ENCODE measurements around the gene MICAL3.

MICAL3 gene

GRCh38 chr22:17980015-17980590, 44.3 kb downstream of the MICAL3 start:
- in situ Hi-C loops (cut with MboI; ENCODE audit: low sequenced_read_pairs) = no loop called here

GRCh38 chr22:17978027-17978426, 46.3 kb downstream of the MICAL3 start:
- in situ Hi-C loops (cut with MboI; ENCODE audit: low sequenced_read_pairs) = no loop called here

- in situ Hi-C loops (cut with MboI; ENCODE audit: low sequenced_read_pairs) = no loop called here
Observed at GRCh38 chr22:17977371-17977770, 47.0 kb downstream of the MICAL3 start.

GRCh38 chr22:17976121-17976520, 48.2 kb downstream of the MICAL3 start:
- in situ Hi-C loops (cut with MboI; ENCODE audit: low sequenced_read_pairs) = no loop called here

- in situ Hi-C loops (cut with MboI; ENCODE audit: low sequenced_read_pairs) = no loop called here
Observed at GRCh38 chr22:17974703-17975372, 49.5 kb downstream of the MICAL3 start.

- in situ Hi-C loops (cut with MboI; ENCODE audit: low sequenced_read_pairs) = no loop called here
Observed at GRCh38 chr22:17974087-17974486, 50.3 kb downstream of the MICAL3 start.

- in situ Hi-C loops (cut with MboI; ENCODE audit: low sequenced_read_pairs) = no loop called here
Observed at GRCh38 chr22:17973217-17973616, 51.1 kb downstream of the MICAL3 start.

GRCh38 chr22:17972385-17973191, 51.8 kb downstream of the MICAL3 start:
- in situ Hi-C loops (cut with MboI; ENCODE audit: low sequenced_read_pairs) = no loop called here

GRCh38 chr22:17971711-17972110, 52.6 kb downstream of the MICAL3 start:
- in situ Hi-C loops (cut with MboI; ENCODE audit: low sequenced_read_pairs) = no loop called here

- in situ Hi-C loops (cut with MboI; ENCODE audit: low sequenced_read_pairs) = no loop called here
Observed at GRCh38 chr22:17970201-17970708, 54.1 kb downstream of the MICAL3 start.

- in situ Hi-C loops (cut with MboI; ENCODE audit: low sequenced_read_pairs) = no loop called here
Observed at GRCh38 chr22:17969701-17970113, 54.7 kb downstream of the MICAL3 start.

GRCh38 chr22:17968126-17968525, 56.2 kb downstream of the MICAL3 start:
- in situ Hi-C loops (cut with MboI; ENCODE audit: low sequenced_read_pairs) = no loop called here

GRCh38 chr22:17966403-17966717, 58.0 kb downstream of the MICAL3 start:
- in situ Hi-C loops (cut with MboI; ENCODE audit: low sequenced_read_pairs) = no loop called here

- in situ Hi-C loops (cut with MboI; ENCODE audit: low sequenced_read_pairs) = no loop called here
Observed at GRCh38 chr22:17965538-17966402, 58.6 kb downstream of the MICAL3 start.

- in situ Hi-C loops (cut with MboI; ENCODE audit: low sequenced_read_pairs) = no loop called here
Observed at GRCh38 chr22:17964643-17965042, 59.7 kb downstream of the MICAL3 start.

- in situ Hi-C loops (cut with MboI; ENCODE audit: low sequenced_read_pairs) = no loop called here
Observed at GRCh38 chr22:17964156-17964555, 60.2 kb downstream of the MICAL3 start.

GRCh38 chr22:17963015-17963414, 61.3 kb downstream of the MICAL3 start:
- in situ Hi-C loops (cut with MboI; ENCODE audit: low sequenced_read_pairs) = no loop called here

GRCh38 chr22:17962168-17962567, 62.2 kb downstream of the MICAL3 start:
- in situ Hi-C loops (cut with MboI; ENCODE audit: low sequenced_read_pairs) = no loop called here

GRCh38 chr22:17961446-17961729, 63.0 kb downstream of the MICAL3 start:
- in situ Hi-C loops (cut with MboI; ENCODE audit: low sequenced_read_pairs) = no loop called here

- in situ Hi-C loops (cut with MboI; ENCODE audit: low sequenced_read_pairs) = no loop called here
Observed at GRCh38 chr22:17960695-17961445, 63.5 kb downstream of the MICAL3 start.

- in situ Hi-C loops (cut with MboI; ENCODE audit: low sequenced_read_pairs) = no loop called here
Observed at GRCh38 chr22:17960011-17960410, 64.3 kb downstream of the MICAL3 start.
